Superior temporal gyrus (tissue), 1 donor: ENCODE results near the gene ABHD15.

ENCODE experiments used
- DNase-seq: peaks from one replicate; pipeline ENCODE4 v3.0.0-alpha.2; 2016; ENCODE audit errors: extremely low spot score

Gene ABHD15, protein sequence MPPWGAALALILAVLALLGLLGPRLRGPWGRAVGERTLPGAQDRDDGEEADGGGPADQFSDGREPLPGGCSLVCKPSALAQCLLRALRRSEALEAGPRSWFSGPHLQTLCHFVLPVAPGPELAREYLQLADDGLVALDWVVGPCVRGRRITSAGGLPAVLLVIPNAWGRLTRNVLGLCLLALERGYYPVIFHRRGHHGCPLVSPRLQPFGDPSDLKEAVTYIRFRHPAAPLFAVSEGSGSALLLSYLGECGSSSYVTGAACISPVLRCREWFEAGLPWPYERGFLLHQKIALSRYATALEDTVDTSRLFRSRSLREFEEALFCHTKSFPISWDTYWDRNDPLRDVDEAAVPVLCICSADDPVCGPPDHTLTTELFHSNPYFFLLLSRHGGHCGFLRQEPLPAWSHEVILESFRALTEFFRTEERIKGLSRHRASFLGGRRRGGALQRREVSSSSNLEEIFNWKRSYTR

DNA sequence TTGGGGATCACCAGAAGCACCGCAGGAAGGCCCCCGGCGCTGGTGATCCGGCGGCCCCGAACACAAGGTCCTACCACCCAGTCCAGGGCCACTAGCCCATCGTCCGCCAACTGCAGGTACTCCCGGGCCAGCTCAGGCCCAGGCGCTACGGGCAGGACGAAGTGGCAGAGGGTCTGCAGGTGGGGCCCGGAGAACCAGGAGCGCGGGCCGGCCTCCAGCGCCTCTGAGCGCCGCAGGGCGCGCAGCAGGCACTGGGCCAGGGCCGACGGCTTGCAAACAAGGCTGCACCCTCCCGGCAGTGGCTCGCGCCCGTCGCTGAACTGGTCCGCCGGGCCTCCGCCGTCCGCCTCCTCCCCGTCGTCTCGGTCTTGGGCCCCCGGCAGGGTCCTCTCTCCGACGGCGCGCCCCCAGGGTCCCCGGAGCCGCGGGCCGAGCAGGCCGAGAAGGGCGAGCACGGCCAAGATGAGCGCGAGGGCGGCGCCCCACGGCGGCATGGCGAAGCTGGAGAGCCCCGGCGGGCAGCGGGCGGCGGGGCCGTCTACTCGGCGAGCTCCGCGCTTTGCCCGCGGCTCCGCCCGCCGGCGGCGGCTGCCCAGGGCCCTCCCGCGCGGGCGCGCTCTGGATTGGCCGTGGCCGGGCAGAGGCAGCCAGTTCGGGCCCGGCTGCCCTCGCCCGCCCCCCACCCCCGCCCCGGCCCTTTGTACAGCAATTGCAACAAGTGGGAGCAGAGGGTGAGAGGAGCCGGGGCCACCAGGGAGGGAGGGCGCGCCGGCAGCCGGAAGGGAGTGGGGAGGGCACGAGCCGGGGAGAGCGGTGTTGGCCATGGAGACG is at the start of gene ABHD15:
TSS of gene ABHD15 (minus strand) at position 565 of the 831 bp plus-strand sequence. CDS start at position 494, 71 bp downstream.
- DNase-seq, result no peak

DNA sequence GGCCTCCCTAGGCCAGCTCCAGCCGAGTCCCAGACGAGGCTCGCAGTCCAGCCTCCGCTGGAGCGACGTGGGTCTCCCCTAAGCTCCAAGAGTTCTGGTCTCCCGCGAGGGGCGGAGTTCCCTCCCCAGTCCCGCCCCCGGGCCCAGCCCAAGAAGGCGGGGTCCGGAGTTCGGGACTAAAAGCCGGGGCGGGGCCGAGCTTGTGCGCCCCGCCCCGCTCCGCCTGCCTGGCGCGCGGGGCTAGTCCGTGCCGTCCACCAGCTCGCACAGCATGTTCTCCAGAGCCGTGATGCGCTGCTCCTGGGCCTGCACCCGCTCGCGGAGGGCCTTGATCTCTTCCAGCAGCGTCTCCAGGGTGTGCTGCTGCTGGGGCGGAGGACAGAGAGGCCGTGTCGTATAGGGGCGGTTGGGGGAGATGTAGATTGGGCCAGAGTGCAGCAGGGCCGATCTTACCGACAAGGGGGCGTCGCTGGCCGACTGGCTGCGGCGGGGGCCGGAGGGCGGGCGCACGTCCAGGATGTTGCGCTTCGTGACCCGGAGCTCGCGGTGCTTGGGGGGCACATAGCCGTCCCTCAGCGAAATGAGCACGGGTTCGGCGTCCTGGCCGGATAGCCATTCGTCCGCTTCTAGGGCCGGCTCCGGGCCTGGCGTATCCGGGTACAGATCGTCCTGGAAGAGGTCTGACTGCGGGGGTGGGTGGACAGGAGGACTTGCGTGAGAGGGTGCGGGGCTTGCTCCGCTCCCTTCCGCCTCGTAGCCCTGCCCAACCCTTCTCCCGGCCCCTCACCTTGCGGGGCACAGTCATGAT is 48.9 kb upstream of the ABHD15 start:
- DNase-seq, result peak; percentile 95

DNA sequence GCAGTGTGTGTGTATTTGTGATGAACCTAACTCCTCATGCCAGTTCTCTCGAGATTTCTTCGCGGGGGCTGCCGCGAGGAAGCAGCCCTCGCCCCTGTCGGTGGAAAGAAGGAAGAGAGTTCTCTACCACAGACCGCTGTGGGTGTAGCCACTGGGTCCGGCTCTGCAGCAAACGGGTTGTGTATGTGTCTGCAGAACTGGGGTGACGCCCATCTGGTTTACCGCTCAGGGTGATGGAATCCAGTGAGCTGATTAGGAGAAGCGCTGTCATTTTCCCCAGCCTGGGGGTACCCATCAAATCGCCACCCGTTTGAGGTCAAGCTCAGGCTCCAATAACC is 48.2 kb upstream of the ABHD15 start:
- no peak for DNase-seq

DNA sequence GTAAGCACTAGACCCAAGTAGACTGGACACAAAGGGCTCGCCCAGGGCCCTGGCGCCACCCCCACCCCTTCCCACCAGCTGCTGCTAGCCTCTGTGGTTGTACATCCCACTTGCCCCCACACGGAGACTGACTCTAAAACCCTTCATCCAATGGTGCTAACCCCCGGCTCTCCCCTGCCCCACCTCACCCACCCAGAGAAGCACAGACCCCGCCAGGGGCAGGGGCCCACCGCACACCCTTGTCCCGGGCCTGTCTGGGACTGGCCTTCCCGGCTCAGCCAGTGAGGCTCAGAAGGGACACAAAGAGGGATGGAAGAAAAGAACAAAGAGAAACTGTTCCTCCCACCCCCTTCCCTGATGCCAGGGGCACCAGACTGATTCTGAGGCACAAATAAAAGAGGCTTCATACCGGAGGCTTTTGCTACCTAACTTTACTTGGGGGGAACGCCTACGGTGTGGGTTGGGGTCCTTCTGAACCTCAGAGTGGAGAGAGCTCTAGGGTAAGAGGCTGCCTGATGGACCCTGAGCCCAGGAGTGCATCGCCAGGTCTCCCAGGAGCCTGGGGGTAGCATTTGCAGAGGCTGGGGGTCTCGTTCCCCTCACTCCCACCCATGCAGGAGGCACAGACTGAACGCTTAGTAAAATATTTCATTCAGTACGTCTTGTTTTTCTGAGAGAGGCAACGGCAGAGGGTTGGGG is 47.7 kb upstream of the ABHD15 start:
- DNase-seq, result no peak

DNA sequence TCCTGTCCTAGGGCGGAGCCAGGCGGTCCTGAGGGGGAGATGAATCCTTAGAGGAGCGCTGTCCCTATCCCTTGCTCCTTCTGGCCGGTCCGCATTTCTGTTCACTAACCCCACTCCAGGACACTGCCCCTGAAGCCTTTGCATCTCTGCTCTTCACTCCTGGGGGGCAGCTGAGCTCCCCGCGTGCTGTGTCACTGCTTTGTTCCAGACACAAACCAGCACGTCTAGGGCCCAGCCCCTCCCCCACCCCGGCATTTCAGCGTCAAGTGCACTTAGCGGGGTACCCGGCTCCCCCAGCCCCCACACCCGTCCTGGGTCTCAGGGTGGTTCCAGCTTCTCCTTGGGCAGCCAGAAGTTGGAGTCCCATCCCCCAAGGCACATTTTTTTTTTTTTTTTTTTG is 47.0 kb upstream of the ABHD15 start:
- DNase-seq, result peak; percentile 27

DNA sequence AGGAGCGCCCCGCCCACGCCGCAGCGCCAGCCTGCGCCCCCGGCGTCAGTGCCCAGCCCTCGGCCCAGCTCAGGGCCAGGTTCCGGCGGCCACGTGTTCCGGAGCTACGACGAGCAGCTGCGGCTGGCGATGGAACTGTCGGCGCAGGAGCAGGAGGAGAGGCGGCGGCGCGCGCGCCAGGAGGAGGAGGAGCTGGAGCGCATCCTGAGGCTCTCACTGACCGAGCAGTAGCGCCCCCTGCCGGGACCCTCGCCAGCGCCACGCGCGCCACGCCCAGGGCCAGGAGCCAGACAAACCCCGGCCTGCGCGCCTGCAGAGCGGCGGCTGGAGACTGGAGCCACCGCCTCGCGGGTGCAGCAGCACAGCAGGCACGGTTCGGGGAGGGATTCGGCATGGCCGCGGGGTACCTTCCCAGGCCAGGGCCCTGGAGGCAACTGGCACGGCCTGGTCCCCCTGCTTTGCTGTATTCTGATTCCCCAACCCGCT is 46.6 kb upstream of the ABHD15 start:
- DNase-seq, result peak; percentile 91

DNA sequence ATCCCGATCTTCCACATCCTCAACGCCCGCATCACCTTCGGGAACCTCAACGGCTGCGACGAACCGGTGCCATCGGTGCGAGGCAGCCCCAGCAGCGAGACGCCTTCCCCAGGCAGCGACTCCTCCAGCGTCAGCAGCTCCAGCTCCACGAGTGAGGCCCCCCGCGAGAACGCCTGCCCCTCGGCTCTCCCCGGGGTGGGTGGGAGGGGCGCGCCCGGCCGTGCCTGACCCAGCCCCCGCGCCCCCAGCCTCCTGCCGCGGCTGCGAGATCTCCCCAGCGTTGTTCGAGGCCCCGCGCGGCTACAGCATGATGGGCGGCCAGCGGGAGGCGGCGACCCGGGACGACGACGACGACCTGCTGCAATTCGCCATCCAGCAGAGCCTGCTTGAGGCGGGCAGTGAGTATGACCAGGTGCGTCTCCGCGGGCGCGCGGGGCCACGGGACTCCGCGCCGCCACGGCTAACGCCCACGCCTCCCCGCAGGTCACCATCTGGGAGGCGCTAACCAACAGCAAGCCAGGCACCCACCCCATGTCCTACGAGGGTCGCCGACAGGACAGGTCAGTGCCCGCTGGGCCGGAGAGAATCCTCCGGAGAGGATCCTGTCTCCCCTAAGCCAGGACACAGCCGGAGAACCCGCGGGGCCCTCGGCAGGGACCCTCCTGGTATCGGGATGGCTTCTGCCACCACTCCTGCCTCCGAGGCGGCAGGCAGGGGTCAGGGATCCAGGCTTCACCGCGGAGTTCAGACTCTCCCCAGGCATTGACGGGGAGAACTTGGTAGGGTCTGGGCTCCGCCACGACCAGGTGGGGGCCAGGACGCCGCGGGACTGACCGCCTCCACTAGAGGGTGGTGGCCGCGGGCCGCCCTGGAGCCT is 45.8 kb upstream of the ABHD15 start:
- no peak for DNase-seq

DNA sequence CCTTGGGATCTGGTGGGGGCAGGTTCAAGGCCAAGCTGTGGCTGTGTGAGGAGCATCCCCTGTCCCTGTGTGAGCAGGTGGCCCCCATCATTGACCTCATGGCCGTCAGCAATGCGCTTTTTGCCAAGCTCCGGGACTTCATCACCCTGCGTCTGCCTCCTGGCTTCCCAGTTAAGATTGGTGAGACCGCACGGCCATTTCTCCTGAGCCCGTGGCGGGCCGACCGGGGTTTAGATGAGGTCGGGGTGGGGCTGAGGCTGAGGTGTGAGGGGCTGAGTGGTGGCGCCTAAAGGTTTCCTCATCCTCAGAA is 45.2 kb upstream of the ABHD15 start:
- DNase-seq, result no peak

DNA sequence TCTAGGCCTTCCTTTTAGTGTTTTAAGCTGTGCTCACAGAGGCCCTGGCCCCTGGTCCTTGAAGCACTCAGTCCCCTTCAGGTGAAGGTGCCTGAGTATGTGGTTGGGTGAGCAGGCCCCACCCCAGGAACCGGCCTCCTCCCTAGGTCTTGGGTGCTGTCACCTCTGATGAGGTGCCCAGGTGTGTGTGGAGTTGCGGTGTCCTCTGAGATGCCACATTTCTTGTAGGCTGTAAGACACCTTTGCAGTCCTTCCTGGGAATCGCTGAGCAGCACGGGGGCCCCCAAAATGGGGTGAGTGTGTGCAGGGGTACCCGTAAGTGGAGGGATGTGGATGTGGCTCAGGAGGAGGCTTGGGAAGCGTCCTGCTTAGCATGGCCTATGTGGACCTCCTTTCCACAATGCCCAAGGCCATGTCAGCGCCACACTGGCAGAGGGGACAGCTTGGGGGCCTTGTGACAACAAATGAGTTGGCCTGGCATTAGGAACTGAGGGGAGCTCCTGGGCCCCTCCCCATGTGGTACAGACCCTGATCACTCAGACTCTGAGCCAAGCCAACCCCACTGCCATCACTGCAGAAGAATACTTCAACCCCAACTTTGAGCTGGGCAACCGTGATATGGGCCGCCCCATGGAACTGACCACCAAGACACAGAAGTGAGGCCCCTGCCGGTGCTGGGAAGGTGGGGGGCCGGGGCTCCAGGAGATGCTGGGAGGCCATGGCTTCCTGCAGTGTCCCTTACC is 44.7 kb upstream of the ABHD15 start:
- DNase-seq, result no peak

DNA sequence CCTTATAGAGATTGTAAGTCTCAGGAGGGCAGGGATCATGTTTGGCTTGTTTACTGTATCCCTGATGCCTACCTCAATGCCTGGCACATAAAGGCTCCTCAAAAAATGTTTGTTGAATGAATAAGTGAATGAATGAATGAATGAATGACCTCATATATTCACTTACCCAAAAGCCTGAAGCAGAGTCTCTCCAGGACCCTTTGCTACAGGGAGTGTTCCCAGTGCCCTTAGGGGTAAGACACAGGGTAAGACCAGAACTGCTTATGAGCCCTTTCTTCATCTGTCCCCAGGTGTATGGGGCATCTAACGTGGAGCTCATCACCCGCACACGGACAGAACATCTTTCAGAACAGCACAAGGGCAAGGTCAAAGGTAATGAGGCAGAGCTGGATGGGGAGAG is 43.6 kb upstream of the ABHD15 start:
- DNase-seq, result no peak

DNA sequence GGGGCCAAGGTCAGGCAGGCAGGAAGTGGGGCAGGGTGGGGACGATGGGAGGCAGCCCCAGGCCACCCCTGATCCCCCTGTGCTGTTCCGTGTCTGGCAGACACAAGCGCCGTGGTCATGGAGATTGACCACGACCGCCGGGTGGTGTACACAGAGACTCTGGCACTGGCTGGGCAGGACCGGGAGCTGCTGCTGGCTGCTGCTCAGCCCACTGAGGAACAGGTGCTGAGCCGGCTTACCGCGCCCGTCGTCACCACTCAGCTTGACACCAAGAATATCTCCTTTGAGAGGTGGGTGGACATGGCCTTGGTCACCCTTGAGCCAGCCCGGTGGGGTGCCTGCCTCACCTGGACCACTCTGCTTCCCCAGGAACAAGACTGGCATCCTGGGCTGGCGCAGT is 42.1 kb upstream of the ABHD15 start:
- no peak for DNase-seq

DNA sequence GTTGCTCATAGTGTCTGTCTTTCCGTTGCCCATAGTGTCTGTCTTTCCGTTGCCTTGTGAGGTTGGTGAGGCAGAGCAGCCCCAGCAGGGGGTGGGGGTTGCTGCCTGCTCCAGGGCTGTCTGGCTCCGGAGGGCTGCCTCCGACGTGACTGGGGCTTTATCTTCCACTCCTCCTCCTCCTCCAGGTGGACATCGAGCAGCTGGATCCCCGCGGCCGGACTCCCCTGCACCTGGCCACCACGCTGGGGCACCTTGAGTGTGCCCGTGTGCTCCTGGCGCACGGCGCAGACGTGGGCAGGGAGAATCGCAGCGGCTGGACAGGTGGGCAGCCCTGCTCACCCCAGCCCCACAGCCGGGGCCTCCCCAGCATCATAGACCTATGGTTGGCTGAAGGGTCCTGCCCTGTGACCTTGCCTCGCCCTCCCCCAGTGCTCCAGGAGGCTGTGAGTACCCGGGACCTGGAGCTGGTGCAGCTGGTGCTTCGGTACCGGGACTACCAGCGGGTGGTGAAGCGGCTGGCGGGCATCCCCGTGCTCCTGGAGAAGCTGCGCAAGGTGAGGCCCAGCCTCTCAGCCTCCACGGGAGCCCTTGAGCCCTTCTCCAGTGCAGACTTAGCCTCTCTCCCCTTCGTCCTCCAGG is 40.8 kb upstream of the ABHD15 start:
- DNase-seq, result no peak

DNA sequence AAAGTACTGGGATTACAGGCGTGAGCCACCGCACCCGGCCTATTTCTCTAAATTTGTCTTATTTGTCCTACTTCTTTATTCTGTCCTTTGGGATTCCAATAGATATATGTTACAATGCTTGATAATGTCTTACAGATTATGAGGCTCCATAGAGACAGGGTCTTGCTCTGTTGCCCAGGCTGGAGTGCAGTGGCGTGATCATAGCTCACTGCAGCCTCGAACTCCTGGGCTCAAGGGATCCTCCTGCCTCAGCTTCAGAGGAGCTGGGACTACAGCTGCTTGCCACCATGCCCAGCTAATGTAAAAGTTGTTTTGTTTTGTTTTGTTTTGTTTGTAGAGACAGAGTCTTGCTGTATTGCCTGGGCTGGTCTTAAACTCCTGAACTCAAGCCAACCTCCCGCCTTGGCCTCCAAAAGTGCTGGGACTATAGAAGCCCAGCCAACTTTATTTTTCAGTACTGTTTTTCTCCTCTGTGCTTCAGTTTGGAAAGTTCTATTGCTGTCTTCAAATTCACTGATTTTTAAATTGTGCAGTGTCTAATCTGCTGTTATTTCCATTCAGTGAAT is 36.4 kb upstream of the ABHD15 start:
- DNase-seq, result no peak

DNA sequence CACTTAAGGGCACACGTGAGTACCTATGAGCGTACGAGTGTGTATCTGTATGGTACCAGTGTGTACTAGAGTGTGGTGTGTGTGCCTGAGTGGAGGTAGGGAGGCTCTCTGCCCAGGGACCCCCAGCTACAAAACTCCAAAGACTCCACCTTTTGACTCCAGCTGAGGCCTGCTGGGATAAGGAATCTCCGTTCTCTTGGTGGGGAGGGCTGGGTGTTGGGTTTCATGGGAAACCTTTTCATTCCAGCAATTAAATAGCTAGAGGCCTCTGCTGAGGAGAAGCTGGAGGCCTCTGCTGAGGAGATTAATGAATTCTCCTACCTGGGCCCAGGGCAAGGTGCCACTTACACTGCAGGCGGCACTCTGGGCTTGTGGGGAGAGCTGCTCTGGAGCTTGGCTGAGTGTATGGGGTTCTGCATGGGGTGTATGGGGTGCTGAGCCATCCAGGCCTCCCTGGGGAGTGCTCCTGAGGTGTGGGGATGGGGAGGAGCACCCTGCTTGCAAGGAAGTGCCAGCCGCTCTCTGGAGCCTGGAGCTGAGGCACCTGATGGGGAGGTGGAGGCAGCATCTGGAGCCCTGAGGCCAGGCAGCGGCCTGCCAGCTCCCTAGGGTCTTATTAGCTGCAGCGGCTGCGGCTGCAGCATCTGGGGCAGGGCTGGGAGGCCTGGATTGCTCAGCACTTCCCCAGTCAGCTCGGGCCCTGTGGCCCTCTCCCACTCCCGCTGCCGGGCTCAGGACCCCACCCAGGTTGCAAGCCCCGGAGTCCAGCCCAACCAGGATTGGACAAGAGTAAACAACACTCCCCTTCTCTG is 30.7 kb upstream of the ABHD15 start:
- no peak for DNase-seq

DNA sequence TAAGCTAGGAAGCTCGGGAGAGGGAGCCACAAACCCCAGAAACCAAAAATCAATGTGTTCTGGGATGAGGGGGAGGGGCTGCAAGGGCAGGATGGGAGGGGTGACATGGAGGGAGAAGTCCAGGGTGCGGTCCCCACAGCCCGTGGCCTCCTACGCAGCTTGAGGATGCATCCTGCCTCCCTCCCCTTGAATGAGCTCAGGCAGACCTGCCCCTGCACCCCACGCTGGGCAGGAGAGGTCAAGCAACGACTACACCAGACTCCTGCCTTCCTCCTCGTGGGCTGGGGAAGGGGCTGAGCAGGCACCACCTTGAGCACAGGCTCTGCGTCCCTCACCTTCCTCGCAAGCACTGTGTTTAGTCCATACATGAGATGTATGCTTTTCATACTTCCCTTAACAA is 30.0 kb upstream of the ABHD15 start:
- DNase-seq, result no peak

DNA sequence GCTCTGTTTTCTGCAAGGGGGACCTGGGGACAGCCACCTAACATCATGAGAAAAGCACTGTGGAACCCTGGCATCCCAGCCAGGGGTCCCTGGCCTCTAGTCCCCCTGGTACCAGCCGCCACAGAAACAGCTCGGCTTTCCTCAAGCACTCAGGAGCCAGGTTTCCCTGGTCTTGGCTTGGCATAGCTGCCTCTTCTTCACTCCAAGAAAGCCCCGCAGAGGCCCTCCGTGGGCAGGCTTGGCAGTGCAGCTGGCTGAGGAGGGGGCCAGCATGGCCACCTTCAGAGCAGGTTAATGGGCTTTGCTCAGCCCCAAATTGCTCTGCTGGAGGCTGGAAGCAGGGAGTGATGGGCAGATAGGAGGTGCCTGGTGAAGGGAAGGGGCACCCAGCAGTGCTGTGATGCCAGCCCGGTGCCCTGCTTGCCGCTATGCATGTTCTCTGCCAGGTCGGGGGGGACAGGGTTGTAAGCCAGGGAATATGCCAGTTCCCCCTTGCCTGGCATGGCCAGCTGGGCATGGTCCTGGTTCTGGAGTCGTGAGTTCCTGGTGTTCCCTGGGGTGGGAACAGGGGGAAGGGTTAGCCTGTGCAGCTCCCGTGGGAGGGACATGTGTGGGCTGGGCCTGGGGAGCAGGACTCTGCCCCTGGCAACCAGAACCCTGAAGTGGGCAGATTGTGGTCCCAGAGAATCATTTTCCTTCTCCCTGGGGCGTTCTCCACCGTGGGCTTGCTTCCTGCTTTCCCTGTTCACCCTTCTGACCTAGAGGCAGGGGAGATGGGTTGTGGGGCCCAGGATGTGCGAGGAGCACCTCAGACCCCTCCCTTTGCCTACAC is 29.3 kb upstream of the ABHD15 start:
- no peak for DNase-seq
